Smooth muscle cell (in vitro differentiated cells): Measurements from ENCODE around the gene SPRED2. TPM values are rescaled to one million over a fixed set of nuclear protein-coding genes. Genes with fewer than 3 reads are reported as not detected.
A peak's percentile ranks its signal among the peaks of the same experiment; 100 is the strongest.

Experiments
- DNase-seq: peaks from one replicate; lab custom pipeline; 2025; ENCODE audit not compliant: unreplicated experiment; lab: John Stamatoyannopoulos, UW
- H2AFZ ChIP-seq: fragments of 200-600 bp; sonication (generic); 2 replicates; pipeline ENCODE4 v1.6.0; 2016; ENCODE audit warnings: antibody characterized with exemption, low read depth, mild to moderate bottlenecking
- H3F3A ChIP-seq: fragments of 200-600 bp; sonication (generic); 2 replicates; pipeline ENCODE4 v1.6.0; 2017; ENCODE audit warnings: antibody characterized with exemption, low read depth
- H3K27ac ChIP-seq: fragments of 200-600 bp; sonication (generic); 2 replicates; pipeline ENCODE4 v1.5.1; 2016; ENCODE audit warnings: low read depth, mild to moderate bottlenecking
- H3K27me3 ChIP-seq: fragments of 200-600 bp; sonication (generic); 2 replicates; pipeline ENCODE4 v1.6.1; 2016; ENCODE audit warnings: low read depth, mild to moderate bottlenecking
- H3K36me3 ChIP-seq: fragments of 200-600 bp; sonication (generic); 2 replicates; pipeline ENCODE4 v1.5.1; 2016; ENCODE audit warnings: low read depth
- H3K4me1 ChIP-seq: fragments of 200-600 bp; sonication (generic); 2 replicates; pipeline ENCODE4 v1.5.1; 2016; ENCODE audit warnings: low read depth
- H3K4me2 ChIP-seq: fragments of 200-600 bp; sonication (generic); 2 replicates; pipeline ENCODE4 v1.6.0; 2016; ENCODE audit warnings: mild to moderate bottlenecking
- H3K4me3 ChIP-seq: fragments of 200-600 bp; sonication (generic); 2 replicates; pipeline ENCODE4 v1.5.1; 2016; ENCODE audit warnings: mild to moderate bottlenecking
- H3K79me2 ChIP-seq: fragments of 200-600 bp; sonication (generic); 2 replicates; pipeline ENCODE4 v1.6.0; 2016; ENCODE audit warnings: low read depth, mild to moderate bottlenecking
- H3K9ac ChIP-seq: fragments of 200-600 bp; sonication (generic); 2 replicates; pipeline ENCODE4 v1.6.0; 2016; ENCODE audit warnings: low read depth
- H3K9me3 ChIP-seq: fragments of 200-600 bp; sonication (generic); replicated peaks from 2 replicates; pipeline ENCODE4 v1.5.1; 2016; ENCODE audit warnings: low read depth
- H4K20me1 ChIP-seq: fragments of 200-600 bp; sonication (generic); 2 replicates; pipeline ENCODE4 v1.6.0; 2016; ENCODE audit warnings: low read depth
- CTCF ChIP-seq: fragments of 200-600 bp; sonication (generic); IDR thresholded peaks from 2 replicates; pipeline ENCODE4 v1.5.1; 2017; ENCODE audit warnings: borderline replicate concordance, mild to moderate bottlenecking, antibody characterized with exemption; ENCODE audit not compliant: insufficient read depth, poor library complexity, severe bottlenecking
- WGBS: methylation state at CpG from one replicate; pipeline ENCODE4 v1.1.7; 2016; ENCODE audit warnings: low lambda C conversion rate; 5-methylcytosine and 5-hydroxymethylcytosine counted together
- polyA plus RNA-seq: library from polyadenylated mRNA; unstranded; fragments of >200 nt; fragmentation: Nextera tagmentation; extraction: Ambion mirVana; gene quantifications from 2 replicates; pipeline ENCODE4 v1.2.1, GENCODE V29; 2016
- total RNA-seq: library from RNA; depleted of rRNA; stranded (reverse); fragments of >200 nt; gene quantifications from 2 replicates; pipeline ENCODE4 v1.2.3, GENCODE V29; 2014

The SPRED2 gene
- total and polyA plus RNA-seq, 2 experiments from 2014 or later, result 18.3 to 23.7 TPM

DNA sequence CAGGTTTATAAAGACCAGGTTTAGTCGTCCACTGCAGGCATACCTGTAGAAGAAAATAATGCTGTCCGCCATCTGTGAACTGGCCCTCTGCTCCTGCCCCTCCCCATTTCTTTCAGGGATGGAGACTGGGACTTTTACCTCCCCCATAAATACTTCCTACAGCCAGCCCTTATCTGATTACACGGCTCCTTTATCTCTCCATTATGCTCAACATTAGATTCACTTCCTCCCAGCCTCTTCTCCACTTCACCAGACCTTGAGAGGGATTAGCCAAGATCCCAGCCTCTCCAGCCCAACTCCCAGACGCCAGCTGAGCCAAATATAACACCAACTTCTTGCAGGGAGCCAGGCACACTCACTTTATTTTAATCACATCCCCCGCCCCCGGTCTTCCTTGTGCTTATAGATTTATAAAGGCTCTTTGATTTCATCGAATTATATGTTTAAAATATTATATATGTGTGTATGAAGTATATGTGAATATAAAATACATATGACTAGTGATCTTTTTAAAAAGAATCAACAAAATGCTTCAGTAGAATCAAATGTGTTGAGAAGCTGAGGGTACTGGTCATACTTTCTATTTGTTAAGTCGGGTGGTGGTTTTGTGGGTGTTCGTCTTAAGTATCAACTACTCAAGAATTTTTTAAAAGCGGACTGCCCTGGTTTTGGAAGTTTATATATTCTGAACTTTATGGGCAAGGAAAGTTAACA lies 81.0 kb downstream of the SPRED2 start:
- Histone ChIP-seq H3F3A (peaks cover 30% of the 10 kb centered on the region), H3K4me3 (peak overlapping the region; percentile 19), H3K4me2 (peak overlapping the region; percentile 81), H3K27me3 (no peaks in the 10 kb centered on the region), H3K27ac (peak overlapping the region; percentile 68), H2AFZ (no peak overlapping the region), H3K9ac (no peak overlapping the region), H3K79me2 (peaks cover 72% of the 10 kb centered on the region), H3K9me3 (no peaks in the 10 kb centered on the region), H3K4me1 (peaks cover 56% of the 10 kb centered on the region), H4K20me1 (peaks cover 95% of the 10 kb centered on the region), H3K36me3 (no peaks in the 10 kb centered on the region)
- no peak for TF ChIP-seq CTCF
- WGBS, result 23% methylated on average over 10 of the region's 10 CpGs
- DNase-seq, result no peak

DNA sequence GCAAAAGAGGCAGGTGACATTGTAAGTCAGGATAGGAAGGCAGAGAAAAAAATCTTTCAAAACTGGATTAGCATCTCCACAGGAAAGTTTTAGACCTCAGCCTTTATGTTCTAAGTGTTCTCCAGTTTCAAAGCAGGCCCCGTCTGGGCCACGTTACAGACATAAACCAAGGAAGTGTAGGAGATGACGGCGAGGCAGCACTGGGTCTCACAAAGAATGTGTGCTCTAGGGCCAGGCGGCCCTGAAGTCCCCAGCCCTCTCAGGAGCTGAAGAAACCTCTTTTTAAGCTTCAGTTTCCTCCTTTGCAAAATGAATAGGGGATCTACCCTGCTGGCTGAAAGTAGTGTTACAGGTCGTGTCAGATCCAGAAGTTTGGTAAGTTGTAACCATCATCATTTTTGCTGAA lies 81.7 kb downstream of the SPRED2 start:
- peak overlapping the region; percentile 81 for H3K4me2 ChIP-seq
- H3K9ac ChIP-seq, result peak overlapping the region; percentile 13
- peaks cover 56% of the 10 kb centered on the region for H3K4me1 ChIP-seq
- H3K27me3 ChIP-seq, result no peaks in the 10 kb centered on the region
- peak; percentile 36 for TF ChIP-seq CTCF
- DNase-seq, result no peak
- H2AFZ ChIP-seq, result no peak overlapping the region
- no peaks in the 10 kb centered on the region for H3K36me3 ChIP-seq
- H3K9me3 ChIP-seq, result no peaks in the 10 kb centered on the region
- H4K20me1 ChIP-seq, result peaks cover 90% of the 10 kb centered on the region
- 8% methylated on average over 6 of the region's 6 CpGs for WGBS
- peaks cover 30% of the 10 kb centered on the region for H3F3A ChIP-seq
- H3K4me3 ChIP-seq, result no peak overlapping the region
- peak overlapping the region; percentile 68 for H3K27ac ChIP-seq
- peaks cover 72% of the 10 kb centered on the region for H3K79me2 ChIP-seq

GRCh38 chr2:65349863-65350262 lies 82.5 kb downstream of the SPRED2 start:
- peak overlapping the region; percentile 81 for H3K4me2 ChIP-seq
- H3K4me3 ChIP-seq, result no peak overlapping the region
- no peaks in the 10 kb centered on the region for H3K36me3 ChIP-seq
- H3K79me2 ChIP-seq, result peaks cover 72% of the 10 kb centered on the region
- H3K9me3 ChIP-seq, result no peaks in the 10 kb centered on the region
- H3K27ac ChIP-seq, result peak overlapping the region; percentile 68
- peaks cover 88% of the 10 kb centered on the region for H4K20me1 ChIP-seq
- peaks cover 56% of the 10 kb centered on the region for H3K4me1 ChIP-seq
- no peak for TF ChIP-seq CTCF
- DNase-seq, result no peak
- no peaks in the 10 kb centered on the region for H3K27me3 ChIP-seq
- no peak overlapping the region for H2AFZ ChIP-seq
- H3K9ac ChIP-seq, result peak overlapping the region; percentile 13
- 10% methylated on average over 4 of the region's 4 CpGs for WGBS
- H3F3A ChIP-seq, result peaks cover 30% of the 10 kb centered on the region

- Histone ChIP-seq H3K4me2 (no peak overlapping the region), H3K9ac (no peak overlapping the region), H3K4me1 (peaks cover 42% of the 10 kb centered on the region), H3K36me3 (no peaks in the 10 kb centered on the region), H3K4me3 (no peak overlapping the region), H3F3A (peaks cover 28% of the 10 kb centered on the region), H3K9me3 (no peaks in the 10 kb centered on the region), H2AFZ (no peak overlapping the region), H3K79me2 (peaks cover 57% of the 10 kb centered on the region), H3K27ac (peak overlapping the region; percentile 68), H4K20me1 (peaks cover 69% of the 10 kb centered on the region), H3K27me3 (no peaks in the 10 kb centered on the region)
- TF ChIP-seq CTCF, result no peak
- WGBS, result 98% methylated on average over 2 of the region's 2 CpGs
- no peak for DNase-seq
Measured at GRCh38 chr2:65347913-65348312, 84.5 kb downstream of the SPRED2 start.
